SK-N-SH (cell line): ENCODE data around the gene SUPT7L. TPM values are rescaled to one million over a fixed set of nuclear protein-coding genes. Genes with fewer than 3 reads are reported as not detected.

Experiments
- CTCF ChIA-PET: fragments of 300-600, 350-600 bp; formaldehyde crosslinking; extraction: SDS; loops from one replicate; lab custom pipeline; 2021; lab: Yijun Ruan, JAX
- POLR2A ChIA-PET: fragments of 350-600 bp; sonication (Branson Sonifier 250); formaldehyde crosslinking; extraction: SDS; loops from one replicate; lab custom pipeline; 2020; ENCODE audit warnings: antibody characterized with exemption, inconsistent platforms; lab: Yijun Ruan, JAX
- DNase-seq: peaks from one replicate; pipeline ENCODE4 v3.0.0; 2012
- H2AFZ ChIP-seq: fragments of 200-600 bp; sonication (generic); 2 replicates; pipeline ENCODE4 v1.8.1; 2016; ENCODE audit warnings: antibody characterized with exemption, mild to moderate bottlenecking, low read depth
- H3F3A ChIP-seq: fragments of 200-600 bp; sonication (generic); replicated peaks from 2 replicates; pipeline ENCODE3; 2016; ENCODE audit warnings: antibody characterized with exemption, mild to moderate bottlenecking; ENCODE audit not compliant: insufficient read depth
- H3K27ac ChIP-seq, 2 experiments: fragments of 200-500 bp in 1 of 2; fragments of 200-600 bp in 1 of 2; sonication (Bioruptor generic) in 1 of 2; sonication (generic), shearing (Covaris generic) in 1 of 2; 2 replicates each; pipeline versions ENCODE4 v1.5.1 to v1.6.1; 2014 to 2016; ENCODE audit warnings: low read depth in 2 of 2, inconsistent platforms in 1 of 2, low read length in 1 of 2, mild to moderate bottlenecking in 1 of 2, mixed read lengths in 1 of 2
- H3K27me3 ChIP-seq: fragments of 200-600 bp; sonication (generic), shearing (Covaris generic); 2 replicates; pipeline ENCODE4 v1.6.1; 2016; ENCODE audit warnings: mixed run types; ENCODE audit not compliant: insufficient read depth
- H3K36me3 ChIP-seq, 2 experiments: fragments of 200-500 bp in 1 of 2; fragments of 200-600 bp in 1 of 2; sonication (Bioruptor generic) in 1 of 2; sonication (generic) in 1 of 2; replicated peaks in 1 of 2; 2 replicates each; pipeline versions ENCODE3 to v1.5.1; 2014 to 2016; ENCODE audit warnings: low read length in 1 of 2, mild to moderate bottlenecking in 1 of 2; ENCODE audit not compliant: insufficient read depth in 2 of 2, control insufficient read depth in 1 of 2
- H3K4me1 ChIP-seq, 2 experiments: fragments of 200-500 bp in 1 of 2; fragments of 200-600 bp in 1 of 2; sonication (Bioruptor generic) in 1 of 2; sonication (generic), shearing (Covaris generic) in 1 of 2; 2 replicates each; pipeline versions ENCODE4 v1.5.1 to v1.6.1; 2014 to 2016; ENCODE audit warnings: low read depth in 1 of 2, low read length in 1 of 2, mixed run types in 1 of 2; ENCODE audit not compliant: insufficient read depth in 2 of 2, control insufficient read depth in 1 of 2
- H3K4me2 ChIP-seq: fragments of 200-600 bp; sonication (generic), shearing (Covaris generic); 2 replicates; pipeline ENCODE4 v1.6.1; 2017; ENCODE audit warnings: mixed run types
- H3K4me3 ChIP-seq, 2 experiments: fragments of 200-500 bp in 1 of 2; fragments of 200-600 bp in 1 of 2; sonication (Bioruptor generic) in 1 of 2; sonication (generic), shearing (Covaris generic) in 1 of 2; 2 replicates each; pipeline versions ENCODE4 v1.5.1 to v1.8.1; 2014 to 2016; ENCODE audit warnings: low read depth in 2 of 2, inconsistent platforms in 1 of 2, low read length in 1 of 2, mild to moderate bottlenecking in 1 of 2, mixed read lengths in 1 of 2, moderate library complexity in 1 of 2
- H3K79me2 ChIP-seq: fragments of 200-600 bp; sonication (generic); 2 replicates; pipeline ENCODE4 v1.8.1; 2017; ENCODE audit warnings: mild to moderate bottlenecking; ENCODE audit not compliant: insufficient read depth
- H3K9ac ChIP-seq: fragments of 200-600 bp; sonication (generic); 2 replicates; pipeline ENCODE4 v1.6.1; 2017; ENCODE audit warnings: mixed run types
- H3K9me2 ChIP-seq: fragments of 200-600 bp; sonication (generic); 2 replicates; pipeline ENCODE4 v1.6.1; 2017; ENCODE audit warnings: mixed run types
- H3K9me3 ChIP-seq: fragments of 200-600 bp; sonication (generic); 2 replicates; pipeline ENCODE4 v1.6.1; 2017; ENCODE audit warnings: mixed run types, mild to moderate bottlenecking, moderate library complexity
- H4K20me1 ChIP-seq: fragments of 200-600 bp; sonication (generic); 2 replicates; pipeline ENCODE4 v1.6.1; 2017; ENCODE audit warnings: mild to moderate bottlenecking, mixed run types; ENCODE audit not compliant: insufficient read depth
- FOSL2 ChIP-seq: IDR thresholded peaks from 2 replicates; pipeline ENCODE4 v1.4.0; 2012; ENCODE audit warnings: low read depth, mild to moderate bottlenecking, moderate library complexity, borderline replicate concordance
- GATA2 ChIP-seq: sonication (generic); formaldehyde crosslinking; IDR thresholded peaks from 2 replicates; pipeline ENCODE4 v1.5.0; 2020; ENCODE audit warnings: mild to moderate bottlenecking, missing genetic modification reagents
- IRF3 ChIP-seq: fragments of 150-350 bp; IDR thresholded peaks from 2 replicates; pipeline ENCODE4 v1.6.1; 2016; ENCODE audit warnings: mild to moderate bottlenecking, low read depth, low read length
- JUND ChIP-seq: IDR thresholded peaks from 2 replicates; pipeline ENCODE4 v1.4.0; 2012
- MEF2A ChIP-seq: IDR thresholded peaks from 2 replicates; pipeline ENCODE4 v1.4.0; 2012; ENCODE audit warnings: low read depth, borderline replicate concordance
- SIN3A ChIP-seq: IDR thresholded peaks from 2 replicates; pipeline ENCODE4 v1.6.1; 2012; ENCODE audit warnings: low read depth, mild to moderate bottlenecking, low read length, moderate library complexity, borderline replicate concordance
- TCF12 ChIP-seq: IDR thresholded peaks from 2 replicates; pipeline ENCODE4 v1.4.0; 2012
- USF2 ChIP-seq: fragments of 150-350 bp; IDR thresholded peaks from 2 replicates; pipeline ENCODE4 v1.6.1; 2017; ENCODE audit warnings: antibody characterized with exemption, low read length, low read depth, borderline replicate concordance
- WGBS: methylation state at CpG from one replicate; pipeline ENCODE4 v1.1.6; 2017; ENCODE audit warnings: low lambda C conversion rate; 5-methylcytosine and 5-hydroxymethylcytosine counted together
- polyA plus RNA-seq, 3 experiments: library from polyadenylated mRNA; depleted of rRNA; stranded (reverse); fragments of >200 nt; gene quantifications; 2 replicates each; pipeline ENCODE4 v1.2.3, GENCODE V29; 2012

The SUPT7L gene
- polyA plus RNA-seq, 1 of the 3 experiments (the other 2 are of a cell fraction): 49.7 TPM

GRCh38 chr2:27712522-27712921 lies 49.1 kb upstream of the SUPT7L start:
- no peak overlapping the region for H3K4me2 ChIP-seq
- TF ChIP-seq SIN3A (no peak), USF2 (no peak)
- no peaks in the 10 kb centered on the region for H3K27me3 ChIP-seq
- no peak for DNase-seq
- no peaks in the 10 kb centered on the region for H3K9me3 ChIP-seq
- WGBS: 86% methylated on average over 1 of the region's 1 CpG
- no peak overlapping the region for H3K4me3 ChIP-seq
- H3F3A ChIP-seq: peaks cover 12% of the 10 kb centered on the region
- no peak overlapping the region for H2AFZ ChIP-seq
- no peak overlapping the region for H3K9ac ChIP-seq
- CTCF ChIA-PET: interaction anchor here (0.8 to 5.2 kb wide), 8 partner anchors 9 to 740 kb away, joined by 3 to 64 read pairs (median 4); no protein-coding TSS in a partner anchor
- peaks cover 0 to 11% of the 10 kb centered on the region in 2 experiments; a peak in 1 of 4 replicates for H3K4me1 ChIP-seq
- no peak overlapping the region for H3K27ac ChIP-seq
- POLR2A ChIA-PET: no interaction called here
- H3K36me3 ChIP-seq: no peaks in the 10 kb centered on the region
- no peaks in the 10 kb centered on the region for H3K9me2 ChIP-seq
- no peaks in the 10 kb centered on the region for H4K20me1 ChIP-seq
- H3K79me2 ChIP-seq: no peaks in the 10 kb centered on the region

- ChIA-PET CTCF (interaction anchor here (0.7 to 5.2 kb wide), 8 partner anchors 8 to 741 kb away, joined by 3 to 64 read pairs (median 4); no protein-coding TSS in a partner anchor), POLR2A (no interaction called here)
- H3K27ac ChIP-seq: no peak overlapping the region
- no peaks in the 10 kb centered on the region for H3K9me3 ChIP-seq
- peaks cover 4 to 6% of the 10 kb centered on the region in 2 experiments; a peak in 3 of 4 replicates for H3K4me1 ChIP-seq
- H3K27me3 ChIP-seq: no peaks in the 10 kb centered on the region
- peaks cover 8% of the 10 kb centered on the region for H3F3A ChIP-seq
- H4K20me1 ChIP-seq: no peaks in the 10 kb centered on the region
- TF ChIP-seq MEF2A: no peak
- no peak for TF ChIP-seq TCF12
- TF ChIP-seq IRF3: no peak
- TF ChIP-seq GATA2 (CRISPR knock-in tag): no peak
- TF ChIP-seq JUND: no peak
- no peak for TF ChIP-seq USF2
- no peak for TF ChIP-seq FOSL2
- no peak overlapping the region for H3K4me2 ChIP-seq
- no peak overlapping the region for H3K4me3 ChIP-seq
- WGBS: 95% methylated on average over 5 of the region's 5 CpGs
- H2AFZ ChIP-seq: no peak overlapping the region
- H3K36me3 ChIP-seq: no peaks in the 10 kb centered on the region
- no peak overlapping the region for H3K9ac ChIP-seq
- no peaks in the 10 kb centered on the region for H3K79me2 ChIP-seq
- no peaks in the 10 kb centered on the region for H3K9me2 ChIP-seq
- no peak for DNase-seq
These were observed 48.4 kb upstream of the SUPT7L start for GRCh38 chr2:27711804-27712203.
